ENCODE results near the gene DCANP1.
A peak's percentile ranks its signal among the peaks of the same experiment; 100 is the strongest.

DCANP1 gene

GRCh38 chr5:135451581-135452320 lies 4.6 kb upstream of the DCANP1 start:
- no peak for DNase-seq (ENCODE audit: low read depth in 1 of 2, low spot score in 1 of 2)
- TF ChIP-seq CTCF (IDR thresholded peaks at IDR 0.05; ENCODE audit: insufficient read depth, low read length) (no peak), SPI1 (IDR thresholded peaks at IDR 0.05; ENCODE audit: borderline replicate concordance, low read depth) (no peak), GABPA (IDR thresholded peaks at IDR 0.05; ENCODE audit: low read depth) (no peak), POLR2AphosphoS5 (IDR thresholded peaks at IDR 0.05; ENCODE audit: low read depth) (no peak), REST (IDR thresholded peaks at IDR 0.05; ENCODE audit: insufficient replicate concordance, low read depth) (no peak)
- Histone ChIP-seq H3K4me3 (replicated peaks; ENCODE audit: insufficient read depth, low read length) (peak overlapping the region; percentile 42), H3K27ac (replicated peaks) (no peak overlapping the region), H3K27me3 (ENCODE audit: insufficient read depth, poor library complexity, severe bottlenecking) (no peaks in the 10 kb centered on the region)

GRCh38 chr5:135450952-135451351 lies 3.8 kb upstream of the DCANP1 start:
- DNase-seq (ENCODE audit: low read depth in 1 of 2, low spot score in 1 of 2): no peak
- TF ChIP-seq REST (IDR thresholded peaks at IDR 0.05; ENCODE audit: insufficient replicate concordance, low read depth): no peak
- TF ChIP-seq POLR2AphosphoS5 (IDR thresholded peaks at IDR 0.05; ENCODE audit: low read depth): no peak
- no peak for TF ChIP-seq GABPA (IDR thresholded peaks at IDR 0.05; ENCODE audit: low read depth)
- TF ChIP-seq CTCF (IDR thresholded peaks at IDR 0.05; ENCODE audit: insufficient read depth, low read length): no peak
- TF ChIP-seq SPI1 (IDR thresholded peaks at IDR 0.05; ENCODE audit: borderline replicate concordance, low read depth): no peak
- Histone ChIP-seq H3K27me3 (ENCODE audit: insufficient read depth, poor library complexity, severe bottlenecking) (no peaks in the 10 kb centered on the region), H3K4me3 (replicated peaks; ENCODE audit: insufficient read depth, low read length) (peak overlapping the region; percentile 42), H3K27ac (replicated peaks) (no peak overlapping the region)

GRCh38 chr5:135450336-135450735 lies 3.2 kb upstream of the DCANP1 start:
- H3K4me3 ChIP-seq (replicated peaks; ENCODE audit: insufficient read depth, low read length): peak overlapping the region; percentile 42
- TF ChIP-seq SPI1 (IDR thresholded peaks at IDR 0.05; ENCODE audit: borderline replicate concordance, low read depth) (no peak), GABPA (IDR thresholded peaks at IDR 0.05; ENCODE audit: low read depth) (no peak), REST (IDR thresholded peaks at IDR 0.05; ENCODE audit: insufficient replicate concordance, low read depth) (no peak), POLR2AphosphoS5 (IDR thresholded peaks at IDR 0.05; ENCODE audit: low read depth) (no peak), CTCF (IDR thresholded peaks at IDR 0.05; ENCODE audit: insufficient read depth, low read length) (no peak)
- DNase-seq (ENCODE audit: low read depth in 1 of 2, low spot score in 1 of 2): no peak
- no peak overlapping the region for H3K27ac ChIP-seq (replicated peaks)
- H3K27me3 ChIP-seq (ENCODE audit: insufficient read depth, poor library complexity, severe bottlenecking): no peaks in the 10 kb centered on the region

Data from HL-60 (cell line).